ENCODE results near the gene ATP6V1E1. TPM values are rescaled to one million over a fixed set of nuclear protein-coding genes. Genes with fewer than 3 reads are reported as not detected.
A peak's percentile ranks its signal among the peaks of the same experiment; 100 is the strongest.
"Not testable (repeated sequence)": the region's sequence is repeated elsewhere in the genome, so short reads cannot be mapped to it uniquely, and the experiment has no call there.

Gene ATP6V1E1
- polyA plus RNA-seq, 1 experiment = 140 TPM

GRCh38 chr22:17648569-17648968 is 20.0 kb upstream of the ATP6V1E1 start:
- CTCF ChIA-PET = interaction anchor here (0.5 to 0.8 kb wide), 2 partner anchors 10 to 77 kb away, joined by 3 read pairs; partner anchors contain the start of gene BCL2L13
- H3K36me3 ChIP-seq (ENCODE audit: control insufficient read depth, insufficient read depth, low read length) = no peaks in the 10 kb centered on the region
- no peak for DNase-seq (ENCODE audit: low read depth)
- POLR2A ChIA-PET = interaction anchor here (0.5 kb wide), 1 partner anchor 87 kb away, joined by 3 read pairs; no protein-coding TSS in a partner anchor
- H3K4me3 ChIP-seq (ENCODE audit: low read depth, low read length) = no peak overlapping the region
- TF ChIP-seq CTCF (IDR thresholded peaks at IDR 0.05; ENCODE audit: insufficient read depth, low read depth, low read length) = no peak
- H3K27me3 ChIP-seq (ENCODE audit: control insufficient read depth, insufficient read depth, low read length) = no peaks in the 10 kb centered on the region

GRCh38 chr22:17647991-17648390 is 19.4 kb upstream of the ATP6V1E1 start:
- Histone ChIP-seq H3K36me3 (ENCODE audit: control insufficient read depth, insufficient read depth, low read length) (no peaks in the 10 kb centered on the region), H3K4me3 (ENCODE audit: low read depth, low read length) (no peak overlapping the region), H3K27me3 (ENCODE audit: control insufficient read depth, insufficient read depth, low read length) (no peaks in the 10 kb centered on the region)
- TF ChIP-seq CTCF (IDR thresholded peaks at IDR 0.05; ENCODE audit: insufficient read depth, low read depth, low read length) = no peak
- ChIA-PET CTCF (no interaction called here), POLR2A (interaction anchor here (0.5 kb wide), 1 partner anchor 86 kb away, joined by 3 read pairs; no protein-coding TSS in a partner anchor)
- DNase-seq (ENCODE audit: low read depth) = no peak

DNA sequence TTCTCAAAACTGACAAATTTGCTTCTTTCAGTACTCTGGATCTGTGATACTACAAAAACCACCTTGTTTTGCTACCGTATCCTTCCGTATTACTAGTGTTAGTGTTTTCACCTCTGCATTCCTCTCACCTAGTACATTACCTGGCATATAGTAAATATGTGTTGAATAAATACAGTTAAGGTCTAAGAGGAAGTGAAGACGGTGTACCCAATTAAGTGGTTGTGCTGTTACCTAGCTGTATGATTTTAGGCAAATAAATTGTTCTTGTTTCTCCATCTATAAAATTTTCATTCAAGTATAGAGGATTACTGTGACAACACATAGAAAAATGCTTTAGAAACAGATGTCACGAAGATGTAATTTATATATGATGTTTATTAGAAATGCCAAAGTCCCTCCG is 18.9 kb upstream of the ATP6V1E1 start:
- H3K27me3 ChIP-seq (ENCODE audit: control insufficient read depth, insufficient read depth, low read length) = no peaks in the 10 kb centered on the region
- H3K36me3 ChIP-seq (ENCODE audit: control insufficient read depth, insufficient read depth, low read length) = no peaks in the 10 kb centered on the region
- no peak for TF ChIP-seq CTCF (IDR thresholded peaks at IDR 0.05; ENCODE audit: insufficient read depth, low read depth, low read length)
- H3K4me3 ChIP-seq (ENCODE audit: low read depth, low read length) = no peak overlapping the region
- POLR2A ChIA-PET = no interaction called here
- DNase-seq (ENCODE audit: low read depth) = no peak
- CTCF ChIA-PET = interaction anchor here (0.9 kb wide), 1 partner anchor 8 kb away, joined by 3 read pairs; no protein-coding TSS in a partner anchor

DNA sequence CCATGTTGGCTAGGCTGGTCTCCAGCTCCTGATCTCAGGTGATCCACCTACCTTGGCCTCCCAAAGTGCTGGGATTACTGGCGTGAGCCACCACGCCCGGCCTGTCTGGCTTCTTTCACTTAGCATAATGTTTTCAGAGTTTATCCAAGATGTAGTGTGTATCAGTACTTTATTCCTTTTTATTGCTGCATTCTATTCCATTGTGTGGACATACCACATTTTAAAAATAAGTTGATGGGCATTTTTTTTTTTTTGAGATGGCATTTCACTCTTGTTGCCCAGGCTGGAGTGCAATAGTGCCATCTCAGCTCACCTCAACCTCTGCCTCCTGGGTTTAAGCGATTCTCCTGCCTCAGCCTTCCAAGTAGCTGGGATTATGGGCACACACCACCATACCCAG is 13.8 kb upstream of the ATP6V1E1 start:
- H3K36me3 ChIP-seq (ENCODE audit: control insufficient read depth, insufficient read depth, low read length); CTCF ChIA-PET; H3K27me3 ChIP-seq (ENCODE audit: control insufficient read depth, insufficient read depth, low read length); DNase-seq (ENCODE audit: low read depth); H3K4me3 ChIP-seq (ENCODE audit: low read depth, low read length); POLR2A ChIA-PET: not testable (repeated sequence)

DNA sequence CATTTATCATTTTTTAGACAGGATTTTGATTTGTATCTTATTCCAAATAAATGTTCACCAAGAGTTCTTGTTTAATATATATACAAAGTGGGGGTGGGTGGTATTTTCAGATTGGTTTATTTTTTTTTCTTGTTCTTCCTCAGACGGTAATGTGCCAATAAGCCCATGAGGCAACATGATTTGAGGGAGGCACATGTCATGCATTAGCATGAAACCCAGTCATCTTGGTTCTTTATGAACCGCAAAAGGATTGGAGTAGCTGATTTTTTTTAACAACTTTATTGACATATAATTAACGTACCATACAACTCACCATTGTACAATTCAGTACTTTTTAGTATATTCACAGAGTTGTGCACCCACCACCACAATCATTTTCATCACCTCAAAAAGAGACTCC is 12.7 kb upstream of the ATP6V1E1 start:
- Histone ChIP-seq H3K36me3 (ENCODE audit: control insufficient read depth, insufficient read depth, low read length) (no peaks in the 10 kb centered on the region), H3K27me3 (ENCODE audit: control insufficient read depth, insufficient read depth, low read length) (no peaks in the 10 kb centered on the region), H3K4me3 (ENCODE audit: low read depth, low read length) (no peak overlapping the region)
- ChIA-PET POLR2A (no interaction called here), CTCF (no interaction called here)
- TF ChIP-seq CTCF (IDR thresholded peaks at IDR 0.05; ENCODE audit: insufficient read depth, low read depth, low read length) = no peak
- no peak for DNase-seq (ENCODE audit: low read depth)

GRCh38 chr22:17639247-17639741 is 10.7 kb upstream of the ATP6V1E1 start:
- Histone ChIP-seq H3K4me3 (ENCODE audit: low read depth, low read length) (peak overlapping the region; percentile 94), H3K27me3 (ENCODE audit: control insufficient read depth, insufficient read depth, low read length) (no peaks in the 10 kb centered on the region), H3K36me3 (ENCODE audit: control insufficient read depth, insufficient read depth, low read length) (no peaks in the 10 kb centered on the region)
- TF ChIP-seq CTCF (IDR thresholded peaks at IDR 0.05; ENCODE audit: insufficient read depth, low read depth, low read length) = no peak
- DNase-seq (ENCODE audit: low read depth) = no peak
- CTCF ChIA-PET = interaction anchor here (0.7 to 1.2 kb wide), 4 partner anchors 8 to 364 kb away, joined by 3 read pairs; no protein-coding TSS in a partner anchor
- POLR2A ChIA-PET = no interaction called here
